ENCODE measurements around the gene GID8. TPM values are rescaled to one million over a fixed set of nuclear protein-coding genes. Genes with fewer than 3 reads are reported as not detected.

GID8 gene
- total RNA-seq, 4 donors from 2014 or later, result 23.4 to 33.4 (median 29.7) TPM

GRCh38 chr20:62946918-62947317 is 9.0 kb downstream of the GID8 start:
- no peak for TF ChIP-seq CTCF (IDR thresholded peaks at IDR 0.05)
- TF ChIP-seq EP300 (IDR thresholded peaks at IDR 0.05), result no peak
- H3K27me3 ChIP-seq, result no peaks in the 10 kb centered on the region
- 77 to 84% methylated on average over 10 of the region's 10 CpGs for WGBS, 2 donors
- no peak overlapping the region for H3K4me3 ChIP-seq
- no peak overlapping the region for H3K27ac ChIP-seq
- peaks cover 0 to 8% (median under 1%) of the 10 kb centered on the region in 4 donors for H3K4me1 ChIP-seq
- H3K9me3 ChIP-seq, result no peaks in the 10 kb centered on the region
- DNase-seq (ENCODE audit: low spot score in 2 of 2), result no peak
- H3K36me3 ChIP-seq, result peaks cover 5 to 90% (median 26%) of the 10 kb centered on the region in 3 donors

GRCh38 chr20:62947532-62948300 is 9.8 kb downstream of the GID8 start:
- Histone ChIP-seq H3K36me3 (peaks cover 3 to 83% (median 26%) of the 10 kb centered on the region in 3 donors), H3K27me3 (no peaks in the 10 kb centered on the region), H3K4me1 (peaks cover under 1 to 10% (median 8%) of the 10 kb centered on the region in 4 donors), H3K4me3 (no peak overlapping the region), H3K9me3 (no peaks in the 10 kb centered on the region), H3K27ac (no peak overlapping the region)
- WGBS, 2 donors, result 89 to 90% methylated on average over 17 of the region's 17 CpGs
- TF ChIP-seq CTCF (IDR thresholded peaks at IDR 0.05) (no peak), EP300 (IDR thresholded peaks at IDR 0.05) (no peak), POLR2A (IDR thresholded peaks at IDR 0.05) (no peak)
- DNase-seq (ENCODE audit: low spot score in 2 of 2), result no peak

- no peak for TF ChIP-seq POLR2A (IDR thresholded peaks at IDR 0.05)
- no peak for TF ChIP-seq EP300 (IDR thresholded peaks at IDR 0.05)
- TF ChIP-seq CTCF (IDR thresholded peaks at IDR 0.05), result no peak
- Histone ChIP-seq H3K27ac (no peak overlapping the region), H3K4me3 (no peak overlapping the region), H3K4me1 (peaks cover 3 to 25% (median 21%) of the 10 kb centered on the region in 4 donors), H3K27me3 (no peaks in the 10 kb centered on the region), H3K36me3 (peaks cover 0 to 68% (median 14%) of the 10 kb centered on the region in 3 donors), H3K9me3 (no peaks in the 10 kb centered on the region)
- 95% methylated on average over 6 of the region's 6 CpGs for WGBS, 2 donors
- DNase-seq (ENCODE audit: low spot score in 2 of 2), result no peak
These were observed 11.3 kb downstream of the GID8 start for GRCh38 chr20:62949153-62949821.

GRCh38 chr20:62949962-62950361 is 12.0 kb downstream of the GID8 start:
- Histone ChIP-seq H3K9me3 (no peaks in the 10 kb centered on the region), H3K27me3 (no peaks in the 10 kb centered on the region), H3K27ac (no peak overlapping the region), H3K4me3 (no peak overlapping the region), H3K4me1 (peaks cover 3 to 30% (median 24%) of the 10 kb centered on the region in 4 donors), H3K36me3 (peaks cover 0 to 61% (median 8%) of the 10 kb centered on the region in 3 donors)
- no peak for DNase-seq (ENCODE audit: low spot score in 2 of 2)
- TF ChIP-seq CTCF (IDR thresholded peaks at IDR 0.05) (no peak), POLR2A (IDR thresholded peaks at IDR 0.05) (no peak), EP300 (IDR thresholded peaks at IDR 0.05) (no peak)
- WGBS, 2 donors, result 87 to 91% methylated on average over 12 of the region's 12 CpGs

GRCh38 chr20:62950741-62951140 is 12.8 kb downstream of the GID8 start:
- TF ChIP-seq POLR2A (IDR thresholded peaks at IDR 0.05) (no peak), CTCF (IDR thresholded peaks at IDR 0.05) (no peak), EP300 (IDR thresholded peaks at IDR 0.05) (no peak)
- no peak for DNase-seq (ENCODE audit: low spot score in 2 of 2)
- Histone ChIP-seq H3K27me3 (no peaks in the 10 kb centered on the region), H3K27ac (no peak overlapping the region), H3K4me3 (no peak overlapping the region), H3K36me3 (peaks cover 0 to 54% (median 2%) of the 10 kb centered on the region in 3 donors), H3K9me3 (no peaks in the 10 kb centered on the region), H3K4me1 (peaks cover 3 to 30% (median 24%) of the 10 kb centered on the region in 4 donors)
- 87 to 88% methylated on average over 8 of the region's 8 CpGs for WGBS, 2 donors
